GM18870 (cell line): Measurements from ENCODE around the gene SNRNP200.
A peak's percentile ranks its signal among the peaks of the same experiment; 100 is the strongest.

Source experiments
- ATAC-seq: cut with Tn5 transposase; IDR thresholded peaks from one replicate; pipeline ENCODE4 v1.9.1; 2021; ENCODE audit warnings: moderate library complexity; ENCODE audit not compliant: unreplicated experiment

The SNRNP200 gene

GRCh38 chr2:96305091-96305978 lies at the start of gene SNRNP200:
TSS of gene SNRNP200 (minus strand) at chr2:96305546. CDS start at chr2:96305437, 109 bp downstream.
- peak; percentile 71 for ATAC-seq

- ATAC-seq, result no peak
These were observed 49.1 kb upstream of the SNRNP200 start for GRCh38 chr2:96354492-96354891.

- ATAC-seq, result no peak
These were observed 48.3 kb upstream of the SNRNP200 start for GRCh38 chr2:96353606-96354101.

- no peak for ATAC-seq
These were observed 47.8 kb upstream of the SNRNP200 start for GRCh38 chr2:96353032-96353561.

- no peak for ATAC-seq
These were observed 42.0 kb upstream of the SNRNP200 start for GRCh38 chr2:96347395-96347794.

- no peak for ATAC-seq
These were observed 40.6 kb upstream of the SNRNP200 start for GRCh38 chr2:96345868-96346462.

- no peak for ATAC-seq
These were observed 40.1 kb upstream of the SNRNP200 start for GRCh38 chr2:96345438-96345837.

GRCh38 chr2:96344011-96344410 lies 38.7 kb upstream of the SNRNP200 start:
- peak; percentile 70 for ATAC-seq

- no peak for ATAC-seq
These were observed 36.7 kb upstream of the SNRNP200 start for GRCh38 chr2:96342085-96342484.

GRCh38 chr2:96341641-96342040 lies 36.3 kb upstream of the SNRNP200 start:
- no peak for ATAC-seq

- ATAC-seq, result no peak
These were observed 35.4 kb upstream of the SNRNP200 start for GRCh38 chr2:96340493-96341414.

- ATAC-seq, result no peak
These were observed 31.5 kb upstream of the SNRNP200 start for GRCh38 chr2:96336873-96337272.

- ATAC-seq, result no peak
These were observed 30.9 kb upstream of the SNRNP200 start for GRCh38 chr2:96336104-96336775.

GRCh38 chr2:96333708-96334107 lies 28.4 kb upstream of the SNRNP200 start:
- no peak for ATAC-seq

GRCh38 chr2:96330407-96330806 lies 25.1 kb upstream of the SNRNP200 start:
- ATAC-seq, result no peak

- no peak for ATAC-seq
These were observed 24.5 kb upstream of the SNRNP200 start for GRCh38 chr2:96329874-96330273.

GRCh38 chr2:96329456-96329855 lies 24.1 kb upstream of the SNRNP200 start:
- ATAC-seq, result no peak

- ATAC-seq, result no peak
These were observed 21.9 kb upstream of the SNRNP200 start for GRCh38 chr2:96326990-96327820.

- no peak for ATAC-seq
These were observed 21.2 kb upstream of the SNRNP200 start for GRCh38 chr2:96326564-96326963.
